Gastroesophageal sphincter (tissue), 3 donors: ENCODE results near the gene OLFML2A.

Experiments
- POLR2A ChIP-seq, 2 donors: fragments of 450-650 bp; IDR thresholded peaks; one replicate each; pipeline ENCODE4 v1.6.1; 2017; ENCODE audit warnings: antibody characterized with exemption in 2 of 2, mild to moderate bottlenecking in 2 of 2, moderate library complexity in 1 of 2
- TF ChIP-seq, protein P1 (sequence below), 4 experiments: fragments of 200-600 bp in 2 of 4; fragments of 450-650 bp in 2 of 4; sonication (generic) in 1 of 4; IDR thresholded peaks; one replicate each; pipeline ENCODE4 v1.5.1; 2017 to 2019; ENCODE audit warnings: antibody characterized with exemption in 4 of 4, mild to moderate bottlenecking in 2 of 4, moderate library complexity in 2 of 4

- TF ChIP-seq POLR2A (IDR thresholded peaks at IDR 0.05): no peak
- TF ChIP-seq, protein P1, sequence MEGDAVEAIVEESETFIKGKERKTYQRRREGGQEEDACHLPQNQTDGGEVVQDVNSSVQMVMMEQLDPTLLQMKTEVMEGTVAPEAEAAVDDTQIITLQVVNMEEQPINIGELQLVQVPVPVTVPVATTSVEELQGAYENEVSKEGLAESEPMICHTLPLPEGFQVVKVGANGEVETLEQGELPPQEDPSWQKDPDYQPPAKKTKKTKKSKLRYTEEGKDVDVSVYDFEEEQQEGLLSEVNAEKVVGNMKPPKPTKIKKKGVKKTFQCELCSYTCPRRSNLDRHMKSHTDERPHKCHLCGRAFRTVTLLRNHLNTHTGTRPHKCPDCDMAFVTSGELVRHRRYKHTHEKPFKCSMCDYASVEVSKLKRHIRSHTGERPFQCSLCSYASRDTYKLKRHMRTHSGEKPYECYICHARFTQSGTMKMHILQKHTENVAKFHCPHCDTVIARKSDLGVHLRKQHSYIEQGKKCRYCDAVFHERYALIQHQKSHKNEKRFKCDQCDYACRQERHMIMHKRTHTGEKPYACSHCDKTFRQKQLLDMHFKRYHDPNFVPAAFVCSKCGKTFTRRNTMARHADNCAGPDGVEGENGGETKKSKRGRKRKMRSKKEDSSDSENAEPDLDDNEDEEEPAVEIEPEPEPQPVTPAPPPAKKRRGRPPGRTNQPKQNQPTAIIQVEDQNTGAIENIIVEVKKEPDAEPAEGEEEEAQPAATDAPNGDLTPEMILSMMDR (IDR thresholded peaks at IDR 0.05): no peak
These were observed 7.2 kb upstream of the OLFML2A start for GRCh38 chr9:124769549-124770358.
